ENCODE measurements around the gene CAND2.

GRCh38 chr3:12875857-12876836, 79.7 kb downstream of the CAND2 start:
- TF ChIP-seq CTCF (IDR thresholded peaks at IDR 0.05) = no peak
- no peak for TF ChIP-seq POLR2AphosphoS5 (IDR thresholded peaks at IDR 0.05)
- no peak for TF ChIP-seq POLR2A (IDR thresholded peaks at IDR 0.05)

Data from breast epithelium (tissue), 3 donors.